NCI-H2227 (cell line): ENCODE measurements around the gene VENTX.
"Not testable (repeated sequence)": the region's sequence is repeated elsewhere in the genome, so short reads cannot be mapped to it uniquely, and the experiment has no call there.

Experiments used
- DNase-seq: peaks from one replicate; lab custom pipeline; 2025; ENCODE audit not compliant: unreplicated experiment; lab: John Stamatoyannopoulos, UW

VENTX gene

DNA sequence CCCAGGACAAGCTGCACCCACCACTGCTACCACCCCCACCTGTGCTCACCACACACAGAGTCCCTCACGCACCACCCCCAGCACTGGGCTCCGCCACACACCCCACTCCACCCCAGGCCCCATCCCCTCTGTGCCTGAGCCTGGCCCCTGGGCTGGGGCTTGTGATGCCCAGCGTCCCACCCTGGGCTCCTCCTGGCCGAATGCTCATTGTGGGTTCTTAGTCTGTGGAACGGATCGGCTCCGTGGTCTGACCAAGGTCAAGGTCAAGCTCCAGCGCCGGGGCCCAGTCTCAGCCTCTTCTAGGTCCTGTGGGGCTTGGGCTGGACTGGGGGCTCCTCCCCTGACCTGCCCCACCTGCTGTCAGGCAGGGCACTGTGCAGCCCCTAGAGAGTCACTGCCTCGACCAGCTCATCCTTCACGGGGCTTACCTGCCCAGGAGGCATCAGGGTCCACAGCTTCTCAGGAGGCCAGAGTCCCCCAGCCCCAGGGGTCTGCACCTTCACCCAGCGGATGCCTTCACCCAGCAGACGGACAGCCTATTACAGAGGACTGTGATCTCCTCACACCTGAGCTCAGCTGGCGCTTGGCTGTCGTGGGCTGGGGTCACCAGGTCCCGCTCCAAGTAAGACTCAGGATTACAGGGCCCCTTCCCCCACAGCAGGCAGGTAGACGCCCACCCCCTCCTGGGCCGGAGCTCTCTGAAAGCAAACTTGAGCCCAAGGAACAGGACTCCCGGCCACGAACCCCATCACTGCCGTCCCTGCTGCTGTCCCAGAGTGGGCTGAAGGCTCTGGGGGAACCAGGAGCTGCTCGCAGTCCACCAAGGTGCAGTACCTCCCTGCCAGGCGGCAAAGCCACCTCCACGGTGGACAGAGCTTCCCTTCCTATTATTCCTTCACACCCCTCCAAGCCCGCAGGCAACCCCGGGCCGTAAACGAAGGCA lies 22.9 kb upstream of the VENTX start:
- no peak for DNase-seq

DNA sequence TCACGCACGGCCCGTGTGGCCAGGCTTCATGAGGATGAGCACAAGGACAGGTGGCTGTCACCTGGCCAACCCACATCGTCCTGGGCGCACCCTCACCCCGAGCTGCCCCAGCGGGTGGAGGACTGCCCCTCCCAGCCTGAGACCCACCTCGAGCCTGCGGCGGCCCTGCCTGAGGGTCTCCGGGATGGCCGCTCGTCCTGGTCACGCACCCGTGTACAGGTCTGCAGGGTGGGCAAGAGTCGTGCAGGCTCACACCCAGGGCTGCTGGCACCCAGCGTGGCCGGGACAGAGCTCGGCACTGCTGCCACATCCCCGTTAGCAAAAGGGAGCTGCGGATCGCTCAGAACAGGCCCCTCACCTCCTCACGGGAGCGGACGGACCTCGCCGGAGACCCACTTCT lies 22.1 kb upstream of the VENTX start:
- DNase-seq: no peak

DNA sequence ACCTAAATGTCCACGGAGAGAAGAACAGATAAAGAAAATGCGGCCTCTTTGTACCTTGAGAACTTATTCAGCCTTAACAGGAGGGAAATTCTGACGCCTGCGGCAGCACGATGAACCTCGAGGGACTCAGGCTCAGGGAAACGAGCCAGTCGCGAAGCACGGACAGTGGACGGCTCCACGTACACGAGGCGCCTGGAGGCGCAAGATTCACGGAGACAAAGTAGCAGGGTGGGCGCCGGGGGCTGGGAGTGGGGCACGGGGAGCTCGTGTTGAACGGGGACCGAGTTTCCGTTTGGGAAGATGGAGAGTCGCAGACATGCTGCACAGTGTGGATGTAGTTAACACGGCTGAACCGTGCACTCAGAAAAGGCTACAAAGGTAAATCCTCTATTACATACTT lies 20.9 kb upstream of the VENTX start:
- DNase-seq: no peak

DNA sequence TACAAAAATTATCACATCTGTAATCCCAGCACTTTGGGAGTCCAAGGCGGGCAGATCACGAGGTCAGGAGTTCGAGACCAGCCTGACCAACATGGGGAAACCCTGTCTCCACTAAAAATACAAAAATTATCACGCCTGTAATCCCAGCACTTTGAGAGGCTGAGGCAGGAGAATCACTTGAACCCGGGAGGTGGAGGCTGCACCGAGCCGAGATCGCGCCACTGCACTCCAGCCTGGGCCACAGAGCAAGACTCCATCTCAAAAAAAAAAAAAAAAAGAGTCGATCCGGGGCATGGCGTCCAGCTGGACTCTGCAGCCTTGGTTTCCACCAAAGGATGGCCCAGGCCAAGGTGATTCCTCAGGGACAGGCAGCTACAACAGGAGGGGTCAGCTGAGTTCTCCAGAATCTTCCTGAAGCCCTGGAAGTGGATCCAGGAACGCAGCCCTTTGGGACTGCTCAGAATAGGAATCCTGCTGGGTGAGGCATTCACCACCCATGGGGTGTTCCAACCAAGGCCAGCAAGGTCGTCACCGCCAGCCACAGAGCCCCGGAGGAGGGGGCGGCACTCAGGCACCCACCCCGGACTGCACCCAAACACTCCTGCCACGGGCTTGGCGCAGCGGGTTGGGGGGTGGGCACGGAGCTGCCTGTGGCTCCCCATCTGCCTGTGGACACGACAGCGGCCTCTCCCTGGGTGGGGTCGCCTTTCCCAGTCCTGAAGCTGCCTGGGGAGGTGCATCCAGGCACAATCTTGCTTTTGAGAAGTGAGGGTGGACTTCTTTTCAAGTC lies 19.7 kb upstream of the VENTX start:
- no peak for DNase-seq

DNA sequence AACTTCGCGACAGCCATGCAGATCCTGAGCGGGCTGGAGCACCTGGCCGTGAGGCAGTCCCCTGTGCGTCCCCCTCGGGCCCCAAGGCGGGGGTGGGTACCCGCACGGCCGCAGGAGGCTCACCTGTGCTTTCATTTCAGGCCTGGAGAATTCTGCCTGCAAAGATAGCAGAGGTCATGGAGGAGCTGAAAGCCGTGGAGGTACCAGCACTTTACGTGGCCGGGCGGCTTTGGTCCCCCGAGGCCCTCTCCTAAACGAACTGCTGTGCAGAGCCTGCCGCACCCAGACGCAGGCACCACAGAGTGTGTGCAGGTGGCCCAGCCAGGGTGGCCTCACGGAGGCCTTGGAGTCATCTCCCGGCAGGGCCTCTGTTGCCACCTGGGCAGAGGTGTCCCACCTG lies 18.8 kb upstream of the VENTX start:
- DNase-seq: no peak

DNA sequence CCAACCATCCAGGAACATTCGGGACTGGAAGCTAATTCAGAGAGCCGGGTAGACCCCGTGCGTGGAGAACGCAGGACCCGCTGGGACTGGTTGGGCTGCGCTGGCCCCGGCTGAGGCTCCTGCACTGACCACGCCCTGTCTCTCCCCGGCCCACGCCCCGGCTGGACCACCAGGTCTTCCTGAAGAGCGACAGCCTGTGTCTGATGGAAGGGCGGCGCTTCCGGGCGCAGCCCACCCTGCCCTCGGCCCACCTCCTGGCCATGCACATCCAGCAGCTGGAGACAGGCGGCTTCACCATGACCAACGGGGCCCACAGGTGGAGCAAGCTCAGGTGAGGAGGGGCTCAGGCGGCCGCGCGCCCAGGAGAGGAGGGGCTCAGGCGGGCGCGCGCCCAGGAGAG lies 17.9 kb upstream of the VENTX start:
- DNase-seq: peak; percentile 31

DNA sequence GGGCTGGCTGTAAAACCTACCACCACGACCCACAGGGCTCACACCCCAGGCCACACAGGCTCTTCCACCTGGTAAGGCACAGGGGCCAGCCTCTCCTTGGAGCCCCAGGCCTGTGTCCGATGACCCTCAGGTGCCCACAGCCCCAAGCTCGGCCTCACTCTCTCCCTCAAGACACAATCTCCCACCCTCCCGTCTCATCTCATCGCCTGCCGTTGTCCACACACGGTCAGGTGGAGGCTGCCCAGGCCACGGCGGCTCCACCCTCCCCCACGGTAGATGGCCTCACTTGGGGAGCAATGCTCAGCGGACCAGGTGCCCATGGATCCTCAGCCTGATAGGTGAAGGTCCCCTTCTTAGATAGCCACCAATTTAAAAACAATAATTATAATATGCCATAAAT lies 16.3 kb upstream of the VENTX start:
- no peak for DNase-seq

DNA sequence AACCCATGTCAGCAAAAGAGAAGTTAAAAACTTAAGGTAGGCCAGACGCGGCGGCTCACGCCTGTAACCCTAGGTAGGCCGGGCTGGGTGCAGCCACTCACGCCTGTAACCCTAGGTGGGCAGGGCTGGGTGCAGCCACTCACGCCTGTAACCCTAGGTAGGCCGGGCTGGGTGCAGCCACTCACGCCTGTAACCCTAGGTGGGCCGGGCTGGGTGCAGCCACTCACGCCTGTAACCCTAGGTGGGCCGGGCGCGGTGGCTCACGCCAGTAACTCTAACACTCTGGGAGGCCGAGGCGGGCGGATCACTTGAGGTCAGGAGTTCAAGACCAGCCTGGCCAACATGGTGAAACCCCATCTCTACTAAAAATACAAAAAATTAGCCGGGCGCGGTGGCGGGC lies 15.9 kb upstream of the VENTX start:
- not testable (repeated sequence) for DNase-seq

DNA sequence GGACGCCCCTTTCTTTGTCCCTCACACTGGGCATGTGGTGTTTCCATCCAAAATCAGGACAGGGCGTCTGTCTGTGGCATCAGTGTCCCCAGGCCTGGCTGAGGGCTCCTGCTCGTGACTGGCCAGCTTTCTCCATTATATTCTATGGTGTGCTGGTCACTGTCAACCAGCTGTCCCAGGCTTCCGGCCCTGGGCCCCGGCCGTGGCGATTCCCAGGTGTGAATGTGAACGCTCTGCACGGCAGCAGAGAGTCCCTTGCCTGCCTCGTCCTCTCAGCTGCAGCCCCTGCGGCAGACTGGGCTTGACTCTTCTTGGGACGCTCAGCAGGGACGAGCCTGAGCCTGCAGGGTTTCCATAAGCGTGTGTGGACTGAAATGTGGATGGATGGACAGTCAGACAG lies 13.6 kb upstream of the VENTX start:
- DNase-seq: no peak

DNA sequence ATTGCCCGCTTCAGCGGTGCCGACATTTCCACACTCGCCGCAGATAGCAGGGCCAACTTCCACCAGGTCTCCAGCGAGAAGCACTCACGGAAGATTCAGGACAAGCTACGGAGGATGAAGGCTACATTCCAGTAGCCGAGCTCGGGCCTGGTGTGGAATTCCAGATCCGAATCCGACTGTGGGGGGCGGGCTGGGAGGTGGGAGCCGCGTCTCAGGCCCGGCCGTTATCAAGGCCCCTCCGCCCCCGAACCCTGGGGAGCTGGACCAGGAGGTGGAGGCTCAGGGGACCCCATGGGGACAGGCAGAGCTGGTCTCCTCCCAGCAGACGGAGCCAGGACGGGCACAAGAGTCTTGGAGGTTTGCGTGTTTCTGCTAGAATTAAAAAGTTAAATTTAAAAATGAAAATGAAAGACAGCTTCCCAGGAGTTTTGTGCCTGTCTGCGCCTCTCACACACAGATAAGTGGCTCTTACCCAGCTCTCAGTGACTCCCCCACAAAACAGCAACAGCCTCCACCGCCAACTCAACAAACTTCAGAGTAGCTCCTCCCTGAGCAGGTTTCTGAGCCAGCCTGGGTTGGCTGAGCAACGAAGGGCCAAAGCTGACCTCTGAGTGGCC lies 12.8 kb upstream of the VENTX start:
- DNase-seq: no peak

DNA sequence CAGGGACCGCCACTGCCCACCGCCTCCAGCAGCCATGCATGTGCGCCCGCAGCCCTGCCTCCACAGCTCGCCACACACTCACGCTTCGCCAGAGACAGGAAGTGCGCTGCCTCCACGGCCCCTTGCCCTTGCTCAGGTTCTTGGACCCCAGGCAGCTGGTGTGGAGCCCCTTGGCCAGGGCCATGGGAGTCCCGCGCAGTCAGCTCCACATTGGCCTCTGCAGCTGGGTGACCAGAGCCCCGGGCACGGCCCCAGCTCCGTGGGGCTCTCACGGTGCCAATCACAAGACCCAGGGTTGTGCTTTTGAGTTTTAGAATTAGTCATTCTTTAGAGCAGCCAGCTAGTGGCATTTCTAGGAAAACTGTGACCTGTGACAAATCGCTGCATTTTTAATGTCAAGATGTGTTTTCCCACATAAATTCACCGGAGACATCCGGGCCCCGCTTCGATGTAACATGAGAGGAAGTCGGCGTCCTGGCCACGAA lies 11.9 kb upstream of the VENTX start:
- no peak for DNase-seq

DNA sequence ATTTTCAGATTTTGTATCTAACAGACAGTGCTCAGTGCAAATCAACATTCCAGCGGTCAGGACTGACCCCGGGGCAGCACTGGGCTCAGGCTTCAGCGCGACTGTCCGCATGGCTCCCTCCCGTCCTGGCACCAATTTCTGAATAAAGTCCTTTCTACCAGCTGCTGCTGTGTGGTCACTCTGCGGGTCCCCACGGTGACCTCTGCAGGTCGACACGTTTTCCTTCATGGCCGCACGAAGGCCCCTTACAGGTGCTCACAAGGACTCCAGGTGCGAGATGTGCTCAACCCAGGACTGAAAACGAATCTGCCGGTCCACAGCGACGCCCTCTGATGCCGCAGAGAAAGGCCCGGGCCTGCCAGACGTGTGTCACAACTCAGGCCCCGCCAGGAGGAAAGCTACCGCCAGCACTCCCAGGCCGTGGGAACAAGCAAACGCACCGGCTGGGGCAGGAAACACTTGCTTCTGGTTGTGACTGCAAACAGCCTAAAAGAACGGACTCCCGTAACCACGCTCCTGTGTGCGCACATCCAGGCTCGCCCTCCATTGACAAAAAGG lies 11.3 kb upstream of the VENTX start:
- DNase-seq: no peak

DNA sequence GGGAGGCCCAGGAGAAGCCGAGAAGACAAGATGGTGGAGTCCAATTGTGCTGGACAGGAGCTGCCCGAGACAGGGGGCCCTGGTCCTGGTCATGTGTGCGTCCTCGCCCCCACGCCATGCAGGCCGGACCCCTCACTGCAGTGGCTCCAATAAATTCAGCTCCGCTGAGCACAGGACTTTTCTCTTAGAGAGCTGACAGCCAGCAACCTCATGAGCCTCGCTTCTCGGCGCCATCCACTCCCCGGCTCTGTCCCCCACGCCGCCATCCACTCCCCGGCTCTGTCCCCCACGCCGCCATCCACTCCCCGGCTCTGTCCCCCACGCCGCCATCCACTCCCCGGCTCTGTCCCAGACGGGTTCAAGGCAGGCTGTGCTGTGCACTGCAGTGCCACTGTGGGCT lies 10.4 kb upstream of the VENTX start:
- no peak for DNase-seq

DNA sequence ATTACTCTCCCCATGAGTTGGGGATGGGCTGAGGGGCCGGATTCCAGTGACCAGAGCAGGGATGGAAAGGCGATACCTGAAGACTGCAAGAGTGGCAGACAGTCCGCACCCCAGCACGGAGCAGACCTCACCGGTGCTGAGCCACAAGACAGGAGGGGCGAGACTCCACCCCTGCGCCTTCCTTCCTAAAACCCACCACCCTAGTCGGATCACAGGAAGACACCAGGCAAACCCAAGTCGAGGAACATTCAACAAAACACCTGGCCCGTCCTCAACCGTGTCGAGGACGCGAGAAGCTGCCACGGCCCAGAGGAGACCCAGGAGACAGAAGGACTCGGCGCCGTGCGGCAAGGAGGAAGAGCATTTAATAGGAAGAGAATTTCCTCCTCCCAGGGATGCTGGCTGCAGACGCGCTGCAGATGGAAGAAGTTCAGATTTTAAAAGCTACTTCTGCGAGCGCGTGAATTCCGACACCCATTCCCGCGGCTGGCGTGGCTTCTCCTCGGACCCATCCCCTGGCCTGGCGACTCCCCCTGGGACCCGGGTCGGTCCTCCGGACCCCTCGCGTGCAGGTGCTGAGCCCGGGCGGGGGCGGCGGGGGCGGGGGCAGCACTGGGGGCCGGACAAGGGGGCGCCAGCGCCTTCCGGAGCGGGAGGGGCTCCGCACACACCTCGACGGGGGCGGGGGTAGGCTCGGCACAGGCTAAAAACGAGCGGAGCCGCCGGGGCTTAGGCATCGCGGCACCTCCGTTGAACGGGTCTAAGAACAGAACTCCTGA lies 8.2 kb upstream of the VENTX start:
- DNase-seq: no peak

DNA sequence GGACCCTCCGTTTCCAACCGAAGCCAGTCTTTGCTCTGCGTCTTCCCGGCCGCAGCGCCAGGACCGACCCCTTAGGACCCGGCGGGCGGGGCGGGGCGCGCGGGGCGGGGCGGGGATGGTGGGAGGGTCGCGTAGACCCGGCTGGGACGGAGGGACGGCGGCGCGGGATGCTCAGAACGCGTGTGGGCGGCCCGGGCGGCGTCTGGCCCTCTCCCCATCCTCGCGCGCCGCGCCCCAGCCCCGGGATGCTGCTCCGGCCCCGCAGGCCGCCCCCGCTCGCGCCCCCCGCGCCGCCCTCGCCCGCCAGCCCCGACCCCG lies 7.7 kb upstream of the VENTX start, which contains the start of gene UTF1:
UTF1 (plus strand) TSS at position 174 of the 318 bp plus-strand sequence; CDS start at position 246, 72 bp downstream.
- no peak for DNase-seq

DNA sequence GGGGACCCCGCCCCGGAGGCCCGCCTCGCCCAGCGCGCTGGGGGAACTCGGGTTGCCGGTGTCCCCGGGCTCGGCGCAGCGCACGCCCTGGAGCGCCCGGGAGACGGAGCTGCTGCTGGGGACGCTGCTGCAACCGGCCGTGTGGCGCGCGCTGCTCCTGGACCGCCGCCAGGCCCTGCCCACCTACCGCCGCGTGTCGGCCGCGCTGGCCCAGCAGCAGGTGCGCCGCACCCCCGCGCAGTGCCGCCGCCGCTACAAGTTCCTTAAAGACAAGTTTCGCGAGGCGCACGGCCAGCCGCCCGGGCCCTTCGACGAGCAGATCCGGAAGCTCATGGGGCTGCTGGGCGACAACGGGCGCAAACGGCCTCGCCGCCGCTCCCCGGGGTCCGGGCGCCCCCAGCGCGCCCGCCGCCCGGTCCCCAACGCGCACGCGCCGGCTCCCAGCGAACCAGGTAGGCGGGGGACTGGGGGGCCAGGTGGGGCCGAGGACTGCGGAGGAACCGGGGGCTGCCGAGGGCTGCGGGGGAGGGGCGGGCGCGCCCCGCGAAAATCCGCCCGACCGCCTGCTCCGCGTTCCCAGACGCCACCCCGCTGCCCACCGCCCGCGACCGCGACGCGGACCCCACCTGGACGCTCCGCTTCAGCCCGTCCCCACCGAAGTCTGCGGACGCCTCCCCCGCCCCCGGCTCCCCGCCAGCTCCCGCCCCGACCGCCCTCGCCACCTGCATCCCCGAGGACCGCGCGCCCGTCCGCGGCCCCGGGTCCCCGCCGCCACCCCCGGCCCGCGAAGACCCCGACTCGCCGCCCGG lies 7.1 kb upstream of the VENTX start:
- peak; percentile 24 for DNase-seq

DNA sequence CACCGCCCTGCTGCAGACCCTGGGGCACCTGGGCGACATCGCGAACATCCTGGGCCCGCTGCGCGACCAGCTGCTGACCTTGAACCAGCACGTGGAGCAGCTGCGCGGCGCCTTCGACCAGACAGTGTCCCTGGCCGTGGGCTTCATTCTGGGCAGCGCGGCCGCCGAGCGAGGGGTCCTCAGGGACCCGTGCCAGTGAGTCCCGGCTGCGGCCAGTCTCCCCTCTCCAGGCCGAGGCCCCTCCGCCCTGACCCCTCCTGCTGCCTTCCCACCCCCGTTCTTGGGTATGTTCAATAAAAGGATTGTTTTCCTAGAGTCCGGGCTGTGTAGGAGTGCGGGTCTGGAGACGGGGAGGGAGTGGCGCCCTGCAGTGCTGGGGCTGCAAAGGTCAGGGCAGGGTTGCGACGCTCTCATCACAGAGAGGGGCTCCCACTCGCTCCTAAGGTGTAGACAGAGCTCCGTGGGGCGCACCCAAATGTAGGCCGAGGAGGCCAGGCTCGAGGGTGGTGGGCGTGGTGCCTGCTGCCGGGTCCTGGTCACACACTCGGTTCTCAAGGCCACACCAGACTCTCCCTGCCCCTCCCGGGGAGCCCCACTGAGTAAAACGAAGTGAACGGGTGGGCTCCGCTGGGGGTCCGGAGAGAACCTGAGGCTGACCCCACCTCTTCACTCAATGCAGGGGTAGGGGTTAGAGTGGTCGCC lies 6.3 kb upstream of the VENTX start:
- DNase-seq: no peak

DNA sequence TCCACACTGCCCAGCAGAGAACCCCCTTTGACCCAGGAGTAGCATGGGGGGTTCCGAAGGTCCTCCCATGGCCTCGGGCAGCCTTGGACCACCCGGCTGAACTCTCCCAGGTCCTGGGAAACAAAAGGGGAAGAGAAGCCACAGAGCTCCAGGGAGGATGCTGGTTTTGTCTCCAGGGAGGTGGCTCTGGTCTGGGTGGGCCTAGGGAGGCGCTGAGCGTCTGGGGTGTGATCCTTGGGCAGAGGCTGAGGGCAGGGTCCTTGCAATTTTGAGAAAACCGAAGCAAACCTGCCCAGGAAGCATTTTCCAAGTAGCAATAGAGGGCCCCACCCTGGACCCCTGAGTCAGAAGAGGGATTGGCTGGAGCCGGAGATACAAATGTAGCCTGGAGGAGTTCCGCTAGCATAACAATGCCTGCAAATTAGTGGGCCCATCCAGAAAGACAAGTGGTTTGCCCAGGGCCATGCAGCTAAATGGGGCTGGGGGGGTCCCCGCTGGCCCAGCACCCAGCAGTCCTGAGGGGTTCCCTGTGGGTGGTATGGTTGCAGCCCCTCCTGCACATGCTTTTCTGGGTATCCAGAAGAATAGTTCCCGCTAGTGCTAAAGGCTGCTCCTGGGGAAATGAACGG lies 5.6 kb upstream of the VENTX start:
- no peak for DNase-seq

DNA sequence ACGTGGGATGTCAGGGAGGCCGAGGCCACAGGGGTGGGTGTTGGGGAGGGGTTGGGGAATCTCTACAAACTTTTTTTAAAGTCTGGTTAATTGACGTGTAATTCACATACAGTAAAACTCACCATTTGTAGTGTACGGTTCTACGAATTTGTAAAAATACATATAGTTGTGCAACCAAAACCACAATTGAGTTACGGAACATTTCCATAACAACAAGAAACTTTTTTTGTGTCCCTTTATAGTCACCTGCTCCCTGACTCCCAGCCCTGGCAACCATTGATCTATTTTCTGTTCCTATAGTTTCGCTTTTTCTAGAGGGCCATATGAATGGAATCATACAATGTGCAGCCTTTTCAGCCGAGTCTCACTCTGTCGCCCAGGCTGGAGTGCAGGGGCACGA lies 2.9 kb upstream of the VENTX start:
- DNase-seq: not testable (repeated sequence)
